Skeletal muscle satellite cell (primary cell): ENCODE measurements around the gene PLOD3.

Experiments
- H3K27me3 ChIP-seq: 2 replicates; pipeline ENCODE4 v1.7.0; 2013; ENCODE audit warnings: low read length; ENCODE audit not compliant: control insufficient read depth, insufficient read depth
- H3K36me3 ChIP-seq: 2 replicates; pipeline ENCODE4 v1.7.0; 2013; ENCODE audit warnings: mild to moderate bottlenecking, control low read depth, low read length; ENCODE audit not compliant: insufficient read depth
- H3K4me1 ChIP-seq: 2 replicates; pipeline ENCODE4 v1.7.0; 2013; ENCODE audit warnings: low read length; ENCODE audit not compliant: control insufficient read depth, insufficient read depth
- H3K4me2 ChIP-seq: 2 replicates; pipeline ENCODE4 v1.7.0; 2013; ENCODE audit warnings: mild to moderate bottlenecking, low read length
- H3K4me3 ChIP-seq: 2 replicates; pipeline ENCODE4 v1.7.0; 2013; ENCODE audit warnings: low read length
- H3K9ac ChIP-seq: 2 replicates; pipeline ENCODE4 v1.7.0; 2013; ENCODE audit warnings: mild to moderate bottlenecking, low read depth, low read length, moderate library complexity
- H3K9me3 ChIP-seq: replicated peaks from 2 replicates; pipeline ENCODE4 v1.7.0; 2013; ENCODE audit warnings: mild to moderate bottlenecking, control low read depth, low read length

PLOD3 gene

GRCh38 chr7:101186844-101187428 is 30.4 kb downstream of the PLOD3 start:
- H3K36me3 ChIP-seq, result no peaks in the 10 kb centered on the region
- H3K9ac ChIP-seq, result no peak overlapping the region
- H3K4me3 ChIP-seq, result no peak overlapping the region
- peaks cover 8% of the 10 kb centered on the region for H3K27me3 ChIP-seq
- H3K9me3 ChIP-seq, result no peaks in the 10 kb centered on the region
- no peaks in the 10 kb centered on the region for H3K4me1 ChIP-seq
- H3K4me2 ChIP-seq, result no peak overlapping the region

- peaks cover 10% of the 10 kb centered on the region for H3K27me3 ChIP-seq
- H3K4me2 ChIP-seq, result no peak overlapping the region
- H3K4me3 ChIP-seq, result no peak overlapping the region
- no peak overlapping the region for H3K9ac ChIP-seq
- H3K36me3 ChIP-seq, result no peaks in the 10 kb centered on the region
- no peaks in the 10 kb centered on the region for H3K4me1 ChIP-seq
- no peaks in the 10 kb centered on the region for H3K9me3 ChIP-seq
These were observed 31.2 kb downstream of the PLOD3 start for GRCh38 chr7:101186194-101186593.

GRCh38 chr7:101185258-101185839 is 32.0 kb downstream of the PLOD3 start:
- Histone ChIP-seq H3K4me2 (no peak overlapping the region), H3K4me3 (no peak overlapping the region)

GRCh38 chr7:101180130-101180755 is 37.1 kb downstream of the PLOD3 start, which contains the start of gene NAT16:
Gene NAT16, minus strand, starts transcription at chr7:101180293. Its CDS starts 5,486 bp downstream, at chr7:101174807.
- no peaks in the 10 kb centered on the region for H3K4me1 ChIP-seq
- peaks cover 51% of the 10 kb centered on the region for H3K27me3 ChIP-seq
- H3K4me3 ChIP-seq, result no peak within 1 kb of the TSS
- H3K9me3 ChIP-seq, result no peaks in the 10 kb centered on the region
- H3K36me3 ChIP-seq, result no peaks in the 10 kb centered on the region
- H3K9ac ChIP-seq, result no peak within 1 kb of the TSS
- H3K4me2 ChIP-seq, result peak within 1 kb of the TSS; percentile 52

More at GRCh38 chr7:101185258-101185839, 32.0 kb downstream of the PLOD3 start:
- H3K4me1 ChIP-seq, result no peaks in the 10 kb centered on the region
- H3K27me3 ChIP-seq, result peaks cover 16% of the 10 kb centered on the region
- H3K36me3 ChIP-seq, result no peaks in the 10 kb centered on the region
- no peak overlapping the region for H3K9ac ChIP-seq
- no peaks in the 10 kb centered on the region for H3K9me3 ChIP-seq

GRCh38 chr7:101179713-101180112 is 37.7 kb downstream of the PLOD3 start:
- no peaks in the 10 kb centered on the region for H3K4me1 ChIP-seq
- peaks cover 56% of the 10 kb centered on the region for H3K27me3 ChIP-seq
- H3K36me3 ChIP-seq, result no peaks in the 10 kb centered on the region
- no peaks in the 10 kb centered on the region for H3K9me3 ChIP-seq
- no peak overlapping the region for H3K4me2 ChIP-seq
- no peak overlapping the region for H3K9ac ChIP-seq
- no peak overlapping the region for H3K4me3 ChIP-seq

GRCh38 chr7:101179117-101179516 is 38.3 kb downstream of the PLOD3 start:
- no peak overlapping the region for H3K9ac ChIP-seq
- H3K27me3 ChIP-seq, result peaks cover 62% of the 10 kb centered on the region
- H3K4me3 ChIP-seq, result no peak overlapping the region
- peak overlapping the region; percentile 52 for H3K4me2 ChIP-seq
- H3K9me3 ChIP-seq, result no peaks in the 10 kb centered on the region
- H3K36me3 ChIP-seq, result no peaks in the 10 kb centered on the region
- H3K4me1 ChIP-seq, result peaks cover 1% of the 10 kb centered on the region

- H3K9me3 ChIP-seq, result no peaks in the 10 kb centered on the region
- H3K36me3 ChIP-seq, result no peaks in the 10 kb centered on the region
- no peak overlapping the region for H3K4me3 ChIP-seq
- H3K4me2 ChIP-seq, result no peak overlapping the region
- H3K9ac ChIP-seq, result no peak overlapping the region
- H3K4me1 ChIP-seq, result peaks cover 16% of the 10 kb centered on the region
- peaks cover 73% of the 10 kb centered on the region for H3K27me3 ChIP-seq
These were observed 39.7 kb downstream of the PLOD3 start for GRCh38 chr7:101177644-101178043.

GRCh38 chr7:101175664-101176063 is 41.7 kb downstream of the PLOD3 start:
- Histone ChIP-seq H3K4me2 (no peak overlapping the region), H3K4me1 (peaks cover 33% of the 10 kb centered on the region), H3K27me3 (peaks cover 84% of the 10 kb centered on the region), H3K9ac (no peak overlapping the region), H3K36me3 (no peaks in the 10 kb centered on the region), H3K4me3 (no peak overlapping the region), H3K9me3 (no peaks in the 10 kb centered on the region)

GRCh38 chr7:101174322-101174854 is 43.0 kb downstream of the PLOD3 start:
- Histone ChIP-seq H3K9ac (no peak overlapping the region), H3K9me3 (no peaks in the 10 kb centered on the region), H3K4me2 (no peak overlapping the region), H3K36me3 (no peaks in the 10 kb centered on the region), H3K27me3 (peaks cover 85% of the 10 kb centered on the region), H3K4me3 (no peak overlapping the region), H3K4me1 (peaks cover 41% of the 10 kb centered on the region)

GRCh38 chr7:101173752-101174244 is 43.6 kb downstream of the PLOD3 start:
- H3K4me2 ChIP-seq, result peak overlapping the region; percentile 87
- no peaks in the 10 kb centered on the region for H3K36me3 ChIP-seq
- no peaks in the 10 kb centered on the region for H3K9me3 ChIP-seq
- H3K4me3 ChIP-seq, result peak overlapping the region; percentile 63
- no peak overlapping the region for H3K9ac ChIP-seq
- peaks cover 47% of the 10 kb centered on the region for H3K4me1 ChIP-seq
- peaks cover 81% of the 10 kb centered on the region for H3K27me3 ChIP-seq

GRCh38 chr7:101172854-101173751 is 44.3 kb downstream of the PLOD3 start:
- Histone ChIP-seq H3K27me3 (peaks cover 83% of the 10 kb centered on the region), H3K4me3 (peak overlapping the region; percentile 63), H3K9me3 (no peaks in the 10 kb centered on the region), H3K4me1 (peaks cover 54% of the 10 kb centered on the region), H3K36me3 (no peaks in the 10 kb centered on the region), H3K4me2 (peak overlapping the region; percentile 87), H3K9ac (peak overlapping the region; percentile 34)
